ENCODE data around the gene NAA40. TPM values are rescaled to one million over a fixed set of nuclear protein-coding genes. Genes with fewer than 3 reads are reported as not detected.
"Not testable (repeated sequence)": the region's sequence is repeated elsewhere in the genome, so short reads cannot be mapped to it uniquely, and the experiment has no call there.

NAA40 gene
- total and polyA plus RNA-seq, 2 of the 13 experiments (the other 11 are each of a cell fraction or from before 2014, with no cell fraction given) = 11.1 to 17.9 TPM

DNA sequence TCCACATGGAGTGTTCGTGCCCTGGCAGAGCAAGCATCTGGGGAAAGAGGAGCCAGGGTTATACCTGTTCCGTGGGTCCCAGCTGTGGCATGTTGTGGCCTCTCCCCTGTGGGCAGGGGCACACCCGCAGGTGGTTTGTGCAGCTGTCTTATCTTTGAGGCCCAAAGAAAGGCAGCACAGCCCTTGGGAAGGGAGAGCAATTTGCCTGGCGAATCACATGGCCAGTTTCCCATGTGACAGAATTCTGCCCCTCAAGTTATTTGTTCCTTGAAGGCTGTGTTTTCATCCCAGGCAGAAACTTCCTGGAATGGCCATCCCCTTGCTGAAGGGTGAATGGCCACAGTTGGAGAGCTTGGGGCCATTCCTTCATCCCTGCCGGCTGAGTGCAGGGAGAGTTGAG is 19.2 kb downstream of the NAA40 start (continued):
- no peak for TF ChIP-seq GABPB1 (CRISPR knock-in tag; IDR thresholded peaks at IDR 0.05)

DNA sequence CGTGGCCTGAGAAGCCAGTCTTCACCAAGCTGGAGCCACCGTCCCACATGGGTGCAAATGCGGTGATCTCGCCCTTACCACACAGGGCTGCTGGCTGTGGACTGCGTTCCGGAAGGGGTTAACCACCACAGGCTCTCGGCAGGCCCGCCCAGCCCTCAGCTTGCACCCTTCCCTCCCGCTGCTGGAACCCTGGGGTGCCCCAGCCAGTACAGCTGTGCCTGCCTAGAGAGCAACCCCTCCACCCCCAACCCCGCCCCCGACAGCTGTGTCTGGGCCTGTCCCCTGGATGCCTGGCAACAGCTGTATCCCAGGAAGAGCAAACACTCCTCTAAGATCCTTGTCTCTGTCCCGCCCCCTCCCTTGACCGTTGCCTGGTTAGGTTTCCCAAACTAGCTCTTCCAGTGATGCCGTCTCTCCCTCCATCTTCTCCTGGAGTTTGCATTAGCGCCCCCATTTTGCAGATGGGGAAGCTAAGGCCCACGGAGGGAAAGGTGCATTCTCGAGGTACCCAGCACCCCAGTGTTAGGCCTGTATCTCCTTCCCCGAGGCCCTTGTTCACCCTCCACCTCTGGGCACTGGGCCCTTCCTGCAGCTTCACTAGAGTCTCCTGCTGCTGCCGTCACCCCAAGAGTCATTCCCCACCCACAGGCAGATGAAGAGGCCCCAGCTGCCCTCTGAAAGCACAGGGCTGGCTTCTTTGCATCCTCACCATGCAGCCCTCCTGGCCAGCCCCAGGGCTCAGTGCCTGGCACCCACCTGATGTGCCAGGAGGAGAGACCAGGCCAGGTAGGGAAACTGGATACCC is 23.0 kb downstream of the NAA40 start:
- Histone ChIP-seq H3K9me3 (ENCODE audit: low read length) (no peaks in the 10 kb centered on the region), H3K27ac (ENCODE audit: extremely low read length, insufficient read depth, low read length) (no peak overlapping the region), H3K27me3 (ENCODE audit: control insufficient read depth in 1 of 2, insufficient read depth in 2 of 2, low read length in 2 of 2) (no peaks in the 10 kb centered on the region), H4K20me1 (ENCODE audit: insufficient read depth, low read length) (no peaks in the 10 kb centered on the region), H3K9ac (ENCODE audit: insufficient read depth, low read depth, low read length) (no peak overlapping the region), H3K4me2 (ENCODE audit: low read depth, low read length) (peak overlapping the region; percentile 27; the same call in 1 of the 2 replicates), H3K4me1 (ENCODE audit: insufficient read depth, low read length) (peaks cover 36% of the 10 kb centered on the region), H3K79me2 (ENCODE audit: insufficient read depth, low read length) (no peaks in the 10 kb centered on the region), H3K36me3 (replicated peaks in 1 of 2; ENCODE audit: control insufficient read depth in 1 of 2, insufficient read depth in 2 of 2, low read length in 2 of 2) (no peaks in the 10 kb centered on the region), H3K4me3 (replicated peaks in 1 of 3; ENCODE audit: insufficient read depth in 1 of 3, low read depth in 2 of 3, low read length in 3 of 3) (no peak overlapping the region), H2AFZ (ENCODE audit: low read length) (no peak overlapping the region)
- in situ Hi-C loops (cut with HindIII; ENCODE audit: extremely low pct_ligation_motif_present, low pct_unique_long_range_greater_than_20kb) (no loop called here), intact Hi-C loops (cut with micrococcal nuclease; ENCODE audit: unreplicated experiment) (no loop called here)
- ChIA-PET CTCF (ENCODE audit: low intra/inter-chr PET ratio, low total read pairs) (no interaction called here), POLR2A (interaction anchor here (1.1 to 1.5 kb wide), 2 partner anchors 17 to 133 kb away, joined by 4 to 6 read pairs; no protein-coding TSS in a partner anchor)
- peak; percentile 64 for ATAC-seq
- TF ChIP-seq ZNF652 (CRISPR knock-in tag; IDR thresholded peaks at IDR 0.05; ENCODE audit: borderline replicate concordance, low read depth) (peak; percentile 81), ARID2 (CRISPR knock-in tag; IDR thresholded peaks at IDR 0.05; ENCODE audit: borderline replicate concordance) (no peak), BCL6 (CRISPR knock-in tag; IDR thresholded peaks at IDR 0.05) (peak; percentile 52), CHD4 (IDR thresholded peaks at IDR 0.05; ENCODE audit: borderline replicate concordance, low read length) (0 out of 2 replicates have a peak, but pooled peaks have one; percentile 16), CREB1 (IDR thresholded peaks at IDR 0.05) (no peak), CREB1 (CRISPR knock-in tag; IDR thresholded peaks at IDR 0.05) (no peak), ZNF629 (CRISPR knock-in tag; conservative IDR thresholded peaks at IDR 0.05) (peak; percentile 85), STAT5B (CRISPR knock-in tag; IDR thresholded peaks at IDR 0.05) (no peak), ZFP1 (CRISPR knock-in tag; IDR thresholded peaks at IDR 0.05) (no peak)
- TF ChIP-seq, protein P1, sequence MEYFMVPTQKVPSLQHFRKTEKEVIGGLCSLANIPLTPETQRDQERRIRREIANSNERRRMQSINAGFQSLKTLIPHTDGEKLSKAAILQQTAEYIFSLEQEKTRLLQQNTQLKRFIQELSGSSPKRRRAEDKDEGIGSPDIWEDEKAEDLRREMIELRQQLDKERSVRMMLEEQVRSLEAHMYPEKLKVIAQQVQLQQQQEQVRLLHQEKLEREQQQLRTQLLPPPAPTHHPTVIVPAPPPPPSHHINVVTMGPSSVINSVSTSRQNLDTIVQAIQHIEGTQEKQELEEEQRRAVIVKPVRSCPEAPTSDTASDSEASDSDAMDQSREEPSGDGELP (IDR thresholded peaks at IDR 0.05; ENCODE audit: borderline replicate concordance, low read depth) = peak; percentile 62; the same call in 1 of the 2 replicates
- WGBS (ENCODE audit: low lambda C conversion rate) = 13% methylated on average over 9 of the region's 19 CpGs
- no peak for FAIRE-seq
- no TSS peak for BruUV-seq (replicated peaks)
- peak; percentile 46 for DNase-seq (ENCODE audit: low spot score)

GRCh38 chr11:63963895-63964294 is 25.1 kb downstream of the NAA40 start:
- in situ Hi-C loops (cut with HindIII; ENCODE audit: extremely low pct_ligation_motif_present, low pct_unique_long_range_greater_than_20kb); H3K4me2 ChIP-seq (ENCODE audit: low read depth, low read length); BruUV-seq (replicated peaks): not testable (repeated sequence)

More at GRCh38 chr11:63963895-63964294, 25.1 kb downstream of the NAA40 start:
- POLR2A ChIA-PET; H3K36me3 ChIP-seq (replicated peaks in 1 of 2; ENCODE audit: control insufficient read depth in 1 of 2, insufficient read depth in 2 of 2, low read length in 2 of 2); H3K9me3 ChIP-seq (ENCODE audit: low read length); intact Hi-C loops (cut with micrococcal nuclease; ENCODE audit: unreplicated experiment); FAIRE-seq; H3K27ac ChIP-seq (ENCODE audit: extremely low read length, insufficient read depth, low read length); H4K20me1 ChIP-seq (ENCODE audit: insufficient read depth, low read length); CTCF ChIA-PET (ENCODE audit: low intra/inter-chr PET ratio, low total read pairs); H3K4me3 ChIP-seq (replicated peaks in 1 of 3; ENCODE audit: insufficient read depth in 1 of 3, low read depth in 2 of 3, low read length in 3 of 3); DNase-seq (ENCODE audit: low spot score); H3K79me2 ChIP-seq (ENCODE audit: insufficient read depth, low read length); H3K9ac ChIP-seq (ENCODE audit: insufficient read depth, low read depth, low read length); ATAC-seq; H3K27me3 ChIP-seq (ENCODE audit: control insufficient read depth in 1 of 2, insufficient read depth in 2 of 2, low read length in 2 of 2); H2AFZ ChIP-seq (ENCODE audit: low read length): not testable (repeated sequence)
- 95% methylated on average over 4 of the region's 4 CpGs for WGBS (ENCODE audit: low lambda C conversion rate)
- peaks cover 30% of the 10 kb centered on the region for H3K4me1 ChIP-seq (ENCODE audit: insufficient read depth, low read length)
